Adipose tissue (tissue), 3 donors: ENCODE results near the gene CST6. TPM values are rescaled to one million over a fixed set of nuclear protein-coding genes. Genes with fewer than 3 reads are reported as not detected.
"Not testable (repeated sequence)": the region's sequence is repeated elsewhere in the genome, so short reads cannot be mapped to it uniquely, and the experiment has no call there.

Experiments used
- H3K27ac ChIP-seq: one replicate; pipeline ENCODE4 v1.5.1; 2013; ENCODE audit warnings: low read depth, low read length
- WGBS, 3 donors: extraction: QIAGEN DNeasy Blood & Tissue Kit; methylation state at CpG; one replicate each; pipeline ENCODE4 v1.1.7; 2013; 5-methylcytosine and 5-hydroxymethylcytosine counted together
- polyA plus RNA-seq, 3 donors: library from polyadenylated mRNA; stranded (reverse); fragments of 200-250 nt; gene quantifications; one replicate each; pipeline ENCODE4 v1.2.3, GENCODE V29; 2013
- donor health status: healthy with polysubstance abuse.
- donor health status: Bipolar disorder and iron deficiency.
- donor health status: healthy.

Gene CST6
- polyA plus RNA-seq, 3 donors, result 0.28 to 0.84 TPM; not detected in 1

DNA sequence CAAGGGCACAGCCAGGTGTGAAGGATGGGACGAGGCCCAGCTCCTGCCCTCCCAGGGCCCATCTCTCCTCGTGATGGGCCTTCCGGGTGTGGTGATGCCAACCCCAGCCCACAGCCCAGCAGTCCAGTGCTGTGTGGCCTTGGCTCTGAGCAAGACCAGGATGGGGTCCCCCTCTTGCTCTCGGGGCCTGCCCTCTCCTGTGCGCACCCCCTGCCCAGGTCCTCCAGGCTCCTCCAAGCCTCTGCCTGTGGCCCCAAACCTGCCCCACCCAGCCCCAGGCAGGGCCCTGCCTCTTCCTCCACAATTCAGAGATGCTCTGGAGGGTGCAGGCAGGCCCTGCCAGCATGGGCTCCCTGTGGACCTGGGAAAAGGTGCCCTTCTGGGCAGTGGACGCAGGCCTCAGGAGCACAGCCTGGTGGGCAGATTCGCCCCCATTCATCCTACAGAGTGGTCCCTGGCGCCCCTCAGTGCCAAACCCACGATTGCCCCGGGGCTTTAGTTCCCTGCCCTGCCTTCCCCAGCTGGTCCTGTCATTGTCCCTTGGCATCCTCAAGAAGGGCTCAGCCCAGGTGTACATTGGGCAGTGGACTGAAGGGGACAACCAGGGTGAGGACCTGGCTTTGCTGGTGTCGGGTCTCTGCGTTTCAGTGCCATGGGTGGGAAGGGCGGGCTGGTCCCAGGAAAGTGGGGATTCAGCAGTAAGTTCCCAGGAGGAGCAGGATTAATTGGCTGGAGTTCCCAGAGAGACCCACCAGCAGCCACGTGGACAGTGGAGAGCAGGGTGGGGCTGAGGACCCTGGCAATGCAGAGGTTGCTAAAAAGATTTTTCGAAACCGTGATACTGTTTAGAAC, 29.6 kb upstream of the CST6 start:
- WGBS, 3 donors, result 64 to 77% (median 77%) methylated on average over 14 to 16 of the region's 16 CpGs
- H3K27ac ChIP-seq, result no peak overlapping the region

- 68 to 77% (median 73%) methylated on average over 22 of the region's 22 CpGs for WGBS, 3 donors
- no peak overlapping the region for H3K27ac ChIP-seq
These were observed 28.8 kb upstream of the CST6 start for GRCh38 chr11:65982824-65983588.

DNA sequence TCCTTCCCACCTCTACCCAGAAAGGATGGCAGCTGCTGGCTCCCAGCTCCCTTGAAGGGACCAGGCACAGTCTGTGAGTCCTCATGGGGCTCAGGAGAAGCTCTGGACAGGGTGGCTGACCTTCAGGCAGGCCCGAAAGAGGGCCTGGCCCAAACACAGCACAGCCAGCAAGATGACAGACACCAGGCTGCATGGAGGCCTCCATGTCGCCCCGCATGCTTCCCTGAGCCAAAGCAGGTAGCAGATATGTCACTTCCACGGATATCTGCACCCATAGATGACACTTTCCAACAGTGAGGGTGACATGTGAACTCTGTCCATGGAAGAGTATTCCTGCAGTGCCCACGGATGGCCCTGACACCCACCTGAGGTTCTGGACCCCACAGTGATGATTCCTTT, 28.2 kb upstream of the CST6 start:
- no peak overlapping the region for H3K27ac ChIP-seq
- 85 to 88% (median 85%) methylated on average over 5 of the region's 5 CpGs for WGBS, 3 donors

DNA sequence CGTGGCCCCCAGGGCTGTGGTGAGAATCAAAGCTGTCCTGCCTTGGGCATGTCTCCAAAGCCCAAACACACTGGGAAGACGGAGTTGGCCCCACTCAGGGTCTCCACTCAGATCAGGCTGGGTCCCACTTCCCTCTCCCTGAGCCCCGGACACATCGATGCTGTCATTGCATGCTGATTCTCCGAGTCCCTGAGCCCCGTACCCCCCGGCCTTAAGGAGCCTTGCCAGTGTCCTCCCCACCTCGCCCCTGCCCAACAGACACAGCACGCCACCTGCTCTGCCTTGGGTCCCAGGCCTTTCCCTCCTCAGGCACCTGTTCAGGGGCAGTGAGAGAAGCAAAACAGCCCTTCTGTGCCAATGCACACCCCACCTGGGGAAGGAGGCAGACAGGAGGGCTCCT, 24.5 kb upstream of the CST6 start:
- no peak overlapping the region for H3K27ac ChIP-seq
- 70 to 86% (median 79%) methylated on average over 9 of the region's 9 CpGs for WGBS, 3 donors

GRCh38 chr11:65988791-65989592, 22.8 kb upstream of the CST6 start:
- H3K27ac ChIP-seq, result no peak overlapping the region
- 16 to 26% (median 16%) methylated on average over 10 of the region's 10 CpGs for WGBS, 3 donors

GRCh38 chr11:65992056-65992455, 19.8 kb upstream of the CST6 start:
- 79 to 83% (median 79%) methylated on average over 5 of the region's 5 CpGs for WGBS, 3 donors
- no peak overlapping the region for H3K27ac ChIP-seq

DNA sequence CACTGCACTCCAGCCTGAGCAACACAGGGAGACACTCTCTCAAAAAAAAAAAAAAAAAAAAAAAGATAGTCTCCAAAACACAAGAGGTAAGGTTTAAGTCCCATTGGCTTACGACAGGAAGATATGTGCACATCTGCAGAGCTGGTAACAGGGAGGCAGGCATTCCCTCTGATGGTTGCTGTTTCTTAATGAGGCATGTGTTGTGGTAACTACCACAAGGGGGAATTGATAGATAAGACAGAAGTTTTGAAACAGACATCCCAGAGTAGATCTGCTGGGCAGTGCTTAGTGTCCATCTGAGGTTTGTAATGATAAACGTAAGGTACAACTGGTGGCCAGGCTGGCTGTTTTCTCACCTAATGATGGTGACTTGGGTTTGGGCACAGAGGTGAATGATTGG, 14.5 kb upstream of the CST6 start:
- H3K27ac ChIP-seq, result no peak overlapping the region
- 75 to 89% (median 80%) methylated on average over 2 of the region's 2 CpGs for WGBS, 3 donors

- peak within 1 kb of the TSS; percentile 75 for H3K27ac ChIP-seq
- 0 to 1% (median 0%) methylated on average over 50 to 55 of the region's 55 CpGs for WGBS, 3 donors
These were observed 9.7 kb upstream of the CST6 start, which contains the start of the genes BANF1 and EIF1AD for GRCh38 chr11:66001942-66002647. TSS of gene BANF1 (plus strand) at chr11:66002503. CDS start at chr11:66003251, 748 bp downstream. TSS of gene EIF1AD (minus strand) at chr11:66002157. CDS start at chr11:66000389, 1,768 bp downstream.

DNA sequence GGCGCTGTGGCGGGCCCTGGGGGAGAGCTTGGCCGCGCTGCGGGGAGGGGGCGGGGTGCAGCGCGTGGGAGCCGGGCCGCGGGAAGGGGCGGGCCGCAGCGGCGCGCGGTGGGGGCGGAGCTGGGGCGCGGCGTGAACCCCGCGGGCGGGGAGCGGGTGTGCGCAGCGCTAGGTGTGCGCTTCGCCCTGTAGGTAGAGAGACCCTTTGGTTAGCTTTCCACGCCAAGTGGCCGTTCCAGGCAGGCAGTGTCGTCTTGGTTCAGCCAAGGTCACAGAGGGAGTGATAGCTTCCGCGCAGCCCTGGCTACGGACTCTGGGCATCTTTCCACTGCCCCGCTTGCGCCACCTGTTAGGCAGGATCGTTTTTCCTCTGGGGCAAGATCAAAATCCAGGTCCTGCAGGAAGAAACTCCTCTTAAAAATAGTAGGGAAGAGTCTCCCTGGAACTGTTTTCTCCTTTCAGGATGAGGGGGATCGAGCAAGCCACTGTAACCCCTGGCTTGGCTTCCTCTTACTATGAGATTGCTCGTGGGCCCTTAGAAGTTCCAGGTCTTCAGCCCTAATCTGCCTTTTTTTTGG, 9.1 kb upstream of the CST6 start:
- no peak overlapping the region for H3K27ac ChIP-seq
- WGBS, 3 donors, result 0 to 1% (median 0%) methylated on average over 28 to 40 of the region's 40 CpGs

- H3K27ac ChIP-seq, result no peak overlapping the region
- WGBS, 3 donors, result 63 to 72% (median 66%) methylated on average over 6 of the region's 6 CpGs
These were observed 8.5 kb upstream of the CST6 start for GRCh38 chr11:66003291-66003690.

DNA sequence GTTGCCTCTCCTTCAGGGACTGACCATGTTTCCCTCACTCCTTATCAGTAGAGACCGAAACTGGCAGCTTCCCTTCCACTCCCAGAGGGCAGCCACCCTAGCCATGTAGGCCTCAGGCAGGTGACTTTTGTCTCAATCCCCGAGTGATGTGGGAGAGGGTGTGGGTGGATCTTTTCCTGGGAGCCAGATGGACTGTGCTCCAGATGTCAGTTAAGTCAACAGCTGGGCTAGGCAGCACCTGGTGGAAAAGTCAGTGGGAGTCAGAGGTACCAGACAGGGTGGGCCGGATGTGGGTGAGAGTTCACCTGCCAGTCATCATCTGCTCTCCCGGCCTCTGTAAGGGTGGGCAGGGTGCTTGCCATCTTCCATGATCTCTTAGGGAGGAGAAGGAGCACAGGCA, 7.6 kb upstream of the CST6 start:
- whole genome bisulfite sequencing, 3 donors, result 70 to 89% (median 85%) methylated on average over 4 of the region's 4 CpGs

GRCh38 chr11:66006134-66006890, 5.5 kb upstream of the CST6 start:
- 87 to 91% (median 87%) methylated on average over 13 of the region's 13 CpGs for WGBS, 3 donors
- no peak overlapping the region for H3K27ac ChIP-seq

More for the DNA sequence above, 7.6 kb upstream of the CST6 start:
- no peak overlapping the region for H3K27ac ChIP-seq

- WGBS, 3 donors, result 73 to 83% (median 83%) methylated on average over 4 of the region's 4 CpGs
- no peak overlapping the region for H3K27ac ChIP-seq
These were observed 5.0 kb upstream of the CST6 start for GRCh38 chr11:66006891-66007176.

GRCh38 chr11:66007201-66007634, 4.6 kb upstream of the CST6 start:
- 31 to 69% (median 64%) methylated on average over 5 of the region's 5 CpGs for WGBS, 3 donors
- no peak overlapping the region for H3K27ac ChIP-seq

- WGBS, 3 donors, result 59 to 89% (median 89%) methylated on average over 2 of the region's 2 CpGs
- H3K27ac ChIP-seq, result no peak overlapping the region
These were observed 3.7 kb upstream of the CST6 start for GRCh38 chr11:66008095-66008467.

DNA sequence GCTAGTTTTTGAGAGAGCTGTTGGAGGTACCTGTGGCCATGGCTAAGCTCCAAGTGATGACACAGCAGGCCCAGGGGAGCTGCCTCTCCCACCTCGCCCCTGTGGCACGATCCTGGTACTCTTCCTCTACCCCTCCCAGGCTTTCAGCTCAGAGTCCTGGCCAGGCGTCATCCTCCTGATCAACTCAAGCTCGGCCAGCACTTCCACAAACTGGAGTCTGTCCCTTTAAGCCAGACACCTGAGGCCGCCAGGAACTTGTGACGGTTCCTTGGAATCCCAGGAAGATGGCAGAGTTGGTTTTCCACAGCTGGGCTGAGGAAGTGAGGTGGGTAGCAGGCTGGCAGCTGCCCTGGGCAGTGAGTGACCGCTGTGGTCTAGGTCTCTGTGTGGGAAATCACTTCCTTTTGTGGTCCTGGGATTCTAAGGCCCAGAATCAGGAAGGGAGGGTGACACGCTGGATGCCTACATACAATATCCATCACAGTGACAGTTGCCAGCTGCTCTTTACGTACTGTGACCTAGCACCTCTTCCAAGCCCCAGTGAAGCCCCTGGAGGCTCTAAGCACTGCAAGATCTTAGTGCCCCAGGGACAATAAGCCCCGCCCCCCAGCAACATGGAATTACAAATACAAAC, 3.2 kb upstream of the CST6 start:
- no peak overlapping the region for H3K27ac ChIP-seq

DNA sequence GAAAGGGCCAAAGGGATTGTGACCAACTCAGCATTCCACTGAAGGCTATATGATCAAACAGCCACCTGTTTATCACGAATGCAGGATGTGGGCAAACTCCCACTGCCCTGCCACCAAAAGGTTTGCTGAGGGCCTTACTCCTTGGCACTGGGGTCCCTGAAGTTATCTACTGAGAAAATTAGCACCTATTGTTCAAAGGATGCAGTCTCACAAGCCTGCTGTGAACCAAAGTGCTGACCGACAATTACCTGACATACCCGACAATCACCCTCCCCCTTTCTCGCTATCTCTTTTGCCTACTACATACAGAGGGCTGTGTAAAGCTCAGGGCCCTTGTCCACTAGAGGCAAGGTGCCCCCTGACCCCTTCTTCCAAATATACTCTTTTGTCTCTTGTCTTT, 1.8 kb upstream of the CST6 start:
- H3K27ac ChIP-seq, result not testable (repeated sequence)
- WGBS, 3 donors, result 67 to 76% (median 70%) methylated on average over 4 of the region's 4 CpGs

More for the DNA sequence above, 3.2 kb upstream of the CST6 start:
- WGBS, 3 donors, result 46 to 66% (median 54%) methylated on average over 9 to 10 of the region's 10 CpGs
